ENCODE data around the gene YARS1.

Gene YARS1

DNA sequence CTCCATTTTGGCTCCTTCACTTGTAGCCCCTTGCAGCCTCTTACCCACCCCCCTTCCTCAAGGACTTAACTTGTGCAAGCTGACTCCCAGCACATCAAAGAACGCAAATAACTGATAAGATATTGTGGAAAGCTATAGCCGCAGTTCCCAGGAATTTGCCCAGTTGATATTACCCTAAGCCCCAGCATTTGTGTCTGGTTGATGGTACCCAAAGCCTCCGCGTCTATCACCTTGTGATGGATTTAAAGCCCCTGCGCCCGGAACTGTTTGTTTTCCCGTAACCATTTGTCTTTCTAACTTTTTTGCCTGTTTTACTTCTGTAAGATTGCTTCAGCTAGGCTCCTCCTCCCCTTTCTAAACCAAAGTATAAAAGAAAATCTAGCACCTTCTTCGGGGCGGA lies 5.9 kb downstream of the YARS1 start:
- TF ChIP-seq, protein P1, sequence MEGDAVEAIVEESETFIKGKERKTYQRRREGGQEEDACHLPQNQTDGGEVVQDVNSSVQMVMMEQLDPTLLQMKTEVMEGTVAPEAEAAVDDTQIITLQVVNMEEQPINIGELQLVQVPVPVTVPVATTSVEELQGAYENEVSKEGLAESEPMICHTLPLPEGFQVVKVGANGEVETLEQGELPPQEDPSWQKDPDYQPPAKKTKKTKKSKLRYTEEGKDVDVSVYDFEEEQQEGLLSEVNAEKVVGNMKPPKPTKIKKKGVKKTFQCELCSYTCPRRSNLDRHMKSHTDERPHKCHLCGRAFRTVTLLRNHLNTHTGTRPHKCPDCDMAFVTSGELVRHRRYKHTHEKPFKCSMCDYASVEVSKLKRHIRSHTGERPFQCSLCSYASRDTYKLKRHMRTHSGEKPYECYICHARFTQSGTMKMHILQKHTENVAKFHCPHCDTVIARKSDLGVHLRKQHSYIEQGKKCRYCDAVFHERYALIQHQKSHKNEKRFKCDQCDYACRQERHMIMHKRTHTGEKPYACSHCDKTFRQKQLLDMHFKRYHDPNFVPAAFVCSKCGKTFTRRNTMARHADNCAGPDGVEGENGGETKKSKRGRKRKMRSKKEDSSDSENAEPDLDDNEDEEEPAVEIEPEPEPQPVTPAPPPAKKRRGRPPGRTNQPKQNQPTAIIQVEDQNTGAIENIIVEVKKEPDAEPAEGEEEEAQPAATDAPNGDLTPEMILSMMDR (IDR thresholded peaks at IDR 0.05), result no peak

DNA sequence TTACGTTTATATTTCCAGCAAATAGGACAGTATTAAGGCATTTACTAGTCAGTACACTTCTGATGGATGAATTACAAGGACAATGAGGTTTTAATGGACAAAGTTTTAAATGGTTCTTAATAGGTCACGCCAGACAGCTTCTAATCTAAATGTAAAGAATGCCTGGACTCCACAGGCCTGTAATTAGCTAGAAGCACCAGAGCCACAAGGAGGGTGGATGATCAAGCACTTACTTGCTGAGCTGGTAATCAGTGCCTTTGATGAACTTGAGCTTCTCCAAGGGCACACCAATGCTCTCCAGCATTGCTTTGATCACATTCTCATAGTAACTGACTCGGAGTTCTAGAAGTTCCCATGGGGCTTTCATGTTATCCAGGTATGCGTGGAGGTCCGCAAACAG lies 6.8 kb downstream of the YARS1 start:
- TF ChIP-seq, protein P1 (IDR thresholded peaks at IDR 0.05), result no peak

DNA sequence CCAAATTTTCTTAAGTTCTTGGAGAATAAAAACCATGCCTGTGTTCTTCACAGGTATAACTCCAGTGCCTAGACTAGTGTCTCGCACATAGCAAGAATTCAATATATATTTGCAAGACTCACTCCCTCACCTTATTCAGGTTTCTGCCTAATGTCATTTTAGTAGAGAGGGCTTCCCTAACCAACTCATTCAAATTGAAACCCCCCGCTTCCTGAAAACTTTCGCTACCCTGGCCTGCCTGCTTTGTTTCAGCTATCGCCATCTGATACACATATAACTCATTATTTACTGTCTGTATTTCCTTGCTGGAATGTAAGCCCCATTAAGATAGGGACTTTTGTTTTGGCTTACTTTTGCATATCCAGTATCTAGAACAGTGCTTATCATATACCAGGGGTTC lies 8.6 kb downstream of the YARS1 start:
- TF ChIP-seq, protein P1 (IDR thresholded peaks at IDR 0.05), result no peak

DNA sequence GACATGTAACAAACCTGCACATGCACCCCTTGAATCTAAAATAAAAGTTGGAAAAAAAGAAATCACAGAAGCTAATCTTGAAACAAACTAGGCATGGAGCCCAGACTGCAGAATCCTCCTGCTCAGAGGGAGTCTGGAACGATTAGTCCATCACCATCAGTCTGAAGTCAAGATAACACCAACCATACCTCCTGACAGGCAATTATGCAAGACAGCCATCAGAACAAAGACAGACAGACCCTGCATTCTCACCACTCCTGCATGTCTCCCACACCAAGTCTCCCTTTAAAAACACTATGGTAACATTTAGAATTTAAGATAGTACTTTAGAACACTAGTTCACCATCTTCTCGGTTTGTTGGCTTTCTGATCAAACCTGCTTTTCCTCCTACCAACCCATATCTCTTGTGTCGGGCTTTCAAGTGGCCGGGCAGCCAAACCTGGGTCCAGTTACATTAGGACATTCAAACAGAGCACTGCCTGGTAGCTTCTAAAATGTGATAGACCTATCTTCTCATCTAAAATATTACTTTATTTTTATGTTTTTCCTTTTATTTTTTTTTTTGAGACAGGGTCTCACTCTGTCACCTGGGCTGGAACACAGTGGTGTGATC lies 10.1 kb downstream of the YARS1 start:
- TF ChIP-seq, protein P1 (IDR thresholded peaks at IDR 0.05), result no peak

DNA sequence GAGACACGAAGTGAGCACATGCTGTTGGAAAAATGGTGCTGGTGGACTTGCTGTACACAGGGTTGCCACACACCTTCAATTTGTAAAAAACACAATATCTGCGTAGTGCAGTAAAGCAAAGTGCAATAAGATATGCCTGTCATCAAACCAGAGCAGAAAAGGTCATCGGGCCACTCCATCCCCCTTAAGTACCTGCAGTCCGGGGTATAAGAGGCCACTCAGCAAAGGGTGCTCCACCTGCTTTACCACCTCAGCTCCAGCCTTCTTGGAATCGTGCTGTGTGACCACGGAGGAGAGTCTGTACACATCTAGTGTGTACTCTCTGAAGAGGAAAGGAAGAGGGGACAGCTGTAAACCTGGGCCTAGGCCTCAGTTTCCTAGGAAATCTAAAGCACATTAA lies 10.9 kb downstream of the YARS1 start:
- TF ChIP-seq, protein P1 (IDR thresholded peaks at IDR 0.05), result no peak

DNA sequence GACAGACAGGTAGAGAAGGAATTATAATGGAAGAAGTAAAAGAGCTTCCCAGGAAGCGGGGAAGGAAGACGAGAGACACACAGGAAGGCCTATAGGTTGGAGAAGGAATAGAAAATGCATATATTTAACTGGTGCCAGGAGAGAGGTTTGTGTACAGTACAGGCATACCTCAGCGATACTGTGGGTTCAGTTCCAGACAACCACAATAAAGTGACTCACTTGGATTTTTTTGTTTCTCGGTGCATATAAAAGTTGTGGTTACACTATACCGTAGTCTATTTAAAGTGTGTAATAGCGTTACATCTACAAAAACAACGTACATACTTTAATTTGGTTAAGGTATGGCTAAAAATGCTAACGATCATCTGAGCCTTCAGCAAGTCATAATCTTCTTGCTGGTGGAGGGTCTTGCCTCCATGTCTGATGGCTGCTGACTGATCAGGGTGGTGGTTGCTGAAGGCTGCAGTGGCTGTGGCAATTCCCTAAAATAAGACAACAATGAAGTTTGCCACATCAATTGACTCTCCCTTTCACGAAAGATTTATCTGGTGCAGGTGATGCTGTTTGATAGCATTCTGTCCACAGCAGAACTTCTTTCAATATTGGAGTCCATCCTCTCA lies 16.0 kb downstream of the YARS1 start:
- TF ChIP-seq, protein P1 (IDR thresholded peaks at IDR 0.05), result no peak

DNA sequence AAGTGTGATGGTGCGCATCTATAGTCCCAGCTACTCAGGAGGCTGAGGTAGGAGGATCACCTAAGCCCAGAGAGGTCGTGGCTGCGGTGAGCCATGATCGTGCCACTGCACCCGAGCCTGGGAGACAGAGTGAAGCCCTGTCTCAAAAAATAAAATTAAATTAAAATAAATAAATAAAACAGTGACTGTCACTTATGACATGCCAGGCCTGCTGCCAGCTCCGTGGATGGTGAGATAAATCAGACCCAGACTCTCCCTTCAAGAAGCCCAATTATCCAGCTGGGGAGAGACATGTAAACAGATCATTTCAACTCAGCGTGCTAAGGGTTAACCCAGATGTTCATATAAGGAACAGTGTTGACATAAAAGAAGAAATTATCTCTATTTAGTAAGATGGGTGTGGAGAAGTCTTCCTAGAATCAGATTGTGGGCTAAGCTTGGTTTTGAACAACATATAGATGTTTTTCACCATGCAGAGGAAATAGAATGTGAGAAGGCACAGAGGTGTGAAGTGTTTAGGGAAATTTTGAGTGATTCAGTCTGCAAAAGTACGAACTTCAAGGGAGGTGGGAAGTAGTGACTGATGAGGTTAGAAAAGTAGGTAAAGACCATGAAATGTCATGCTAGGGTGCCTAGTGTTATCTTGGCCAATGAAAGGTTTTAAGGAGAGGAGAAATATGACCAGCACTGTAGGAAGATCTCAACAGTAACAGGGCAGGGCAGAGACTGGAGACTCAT lies 18.3 kb downstream of the YARS1 start:
- TF ChIP-seq, protein P1 (IDR thresholded peaks at IDR 0.05), result no peak
